Neural crest cell (in vitro differentiated cells): ENCODE data around the gene FIP1L1. TPM values are rescaled to one million over a fixed set of nuclear protein-coding genes. Genes with fewer than 3 reads are reported as not detected.
"Not testable (repeated sequence)": the region's sequence is repeated elsewhere in the genome, so short reads cannot be mapped to it uniquely, and the experiment has no call there.

ENCODE experiments used
- DNase-seq: peaks from one replicate; pipeline ENCODE4 v3.0.0; 2021; ENCODE audit warnings: low read depth, mixed read lengths, low spot score
- H3K27ac Mint-ChIP-seq: one replicate; pipeline ENCODE4 v1.8.0; 2021; ENCODE audit warnings: mild to moderate bottlenecking, mixed read lengths; ENCODE audit not compliant: unreplicated experiment
- H3K27me3 Mint-ChIP-seq: 2 replicates; pipeline ENCODE4 v1.8.0; 2021; ENCODE audit warnings: low read depth, mild to moderate bottlenecking, mixed read lengths
- H3K36me3 Mint-ChIP-seq: 2 replicates; pipeline ENCODE4 v1.8.0; 2021; ENCODE audit warnings: low read depth, mild to moderate bottlenecking, mixed read lengths
- H3K4me1 Mint-ChIP-seq: 2 replicates; pipeline ENCODE4 v1.8.0; 2021; ENCODE audit warnings: mixed read lengths
- H3K4me3 Mint-ChIP-seq: one replicate; pipeline ENCODE4 v1.8.0; 2021; ENCODE audit warnings: mild to moderate bottlenecking, mixed read lengths
- H3K9me3 Mint-ChIP-seq: 2 replicates; pipeline ENCODE4 v1.8.0; 2021; ENCODE audit warnings: mixed read lengths
- total RNA-seq: library from RNA; stranded (reverse); gene quantifications from 2 replicates; pipeline ENCODE4 v1.2.1, GENCODE V29; 2021
- TF ChIP-seq, protein P1 (sequence below): fragments of 200-600 bp; sonication (generic); conservative IDR thresholded peaks from 2 replicates; pipeline ENCODE4 v1.5.0; 2021; ENCODE audit warnings: antibody characterized with exemption, mild to moderate bottlenecking

FIP1L1 gene
- total RNA-seq, 1 donor from 2014 or later: 67.1 TPM

GRCh38 chr4:53380221-53380620, 2.8 kb downstream of the FIP1L1 start:
- TF ChIP-seq, protein P1, sequence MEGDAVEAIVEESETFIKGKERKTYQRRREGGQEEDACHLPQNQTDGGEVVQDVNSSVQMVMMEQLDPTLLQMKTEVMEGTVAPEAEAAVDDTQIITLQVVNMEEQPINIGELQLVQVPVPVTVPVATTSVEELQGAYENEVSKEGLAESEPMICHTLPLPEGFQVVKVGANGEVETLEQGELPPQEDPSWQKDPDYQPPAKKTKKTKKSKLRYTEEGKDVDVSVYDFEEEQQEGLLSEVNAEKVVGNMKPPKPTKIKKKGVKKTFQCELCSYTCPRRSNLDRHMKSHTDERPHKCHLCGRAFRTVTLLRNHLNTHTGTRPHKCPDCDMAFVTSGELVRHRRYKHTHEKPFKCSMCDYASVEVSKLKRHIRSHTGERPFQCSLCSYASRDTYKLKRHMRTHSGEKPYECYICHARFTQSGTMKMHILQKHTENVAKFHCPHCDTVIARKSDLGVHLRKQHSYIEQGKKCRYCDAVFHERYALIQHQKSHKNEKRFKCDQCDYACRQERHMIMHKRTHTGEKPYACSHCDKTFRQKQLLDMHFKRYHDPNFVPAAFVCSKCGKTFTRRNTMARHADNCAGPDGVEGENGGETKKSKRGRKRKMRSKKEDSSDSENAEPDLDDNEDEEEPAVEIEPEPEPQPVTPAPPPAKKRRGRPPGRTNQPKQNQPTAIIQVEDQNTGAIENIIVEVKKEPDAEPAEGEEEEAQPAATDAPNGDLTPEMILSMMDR: no peak
- Mint-ChIP-seq H3K4me3 (no peak overlapping the region), H3K27me3 (peaks cover 18% of the 10 kb centered on the region)

DNA sequence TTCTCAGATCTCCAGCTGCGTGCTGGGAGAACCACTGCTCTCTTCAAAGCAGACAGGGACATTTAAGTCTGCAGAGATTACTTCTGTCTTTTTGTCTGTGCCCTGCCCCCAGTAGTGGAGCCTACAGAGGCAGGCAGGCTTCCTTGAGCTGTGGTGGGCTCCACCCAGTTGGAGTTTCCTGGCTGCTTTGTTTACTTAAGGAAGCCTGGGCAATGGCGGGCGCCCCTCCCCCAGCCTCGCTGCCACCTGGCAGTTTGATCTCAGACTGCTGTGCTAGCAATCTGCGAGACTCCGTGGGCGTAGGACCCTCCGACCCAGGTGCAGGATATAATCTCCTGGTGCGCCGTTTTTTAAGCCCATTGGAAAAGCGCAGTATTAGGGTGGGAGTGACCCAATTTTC, 32.0 kb downstream of the FIP1L1 start:
- Mint-ChIP-seq H3K9me3 (peaks cover 11% of the 10 kb centered on the region), H3K36me3 (peaks cover 44% of the 10 kb centered on the region)
- not testable (repeated sequence) for H3K27ac Mint-ChIP-seq, H3K4me3 Mint-ChIP-seq, DNase-seq, H3K27me3 Mint-ChIP-seq, H3K4me1 Mint-ChIP-seq

More at GRCh38 chr4:53380221-53380620, 2.8 kb downstream of the FIP1L1 start:
- DNase-seq: no peak
- H3K27ac Mint-ChIP-seq: no peak overlapping the region
- no peaks in the 10 kb centered on the region for H3K9me3 Mint-ChIP-seq
- H3K4me1 Mint-ChIP-seq: peaks cover 32% of the 10 kb centered on the region
- H3K36me3 Mint-ChIP-seq: peaks cover 3% of the 10 kb centered on the region

- Mint-ChIP-seq H3K4me3 (no peak overlapping the region), H3K36me3 (peaks cover 6% of the 10 kb centered on the region), H3K9me3 (no peaks in the 10 kb centered on the region), H3K27me3 (no peaks in the 10 kb centered on the region), H3K27ac (no peak overlapping the region), H3K4me1 (peaks cover 3% of the 10 kb centered on the region)
- DNase-seq: no peak
- TF ChIP-seq, protein P1: no peak
Measured at GRCh38 chr4:53419208-53419607, 41.8 kb downstream of the FIP1L1 start.

DNA sequence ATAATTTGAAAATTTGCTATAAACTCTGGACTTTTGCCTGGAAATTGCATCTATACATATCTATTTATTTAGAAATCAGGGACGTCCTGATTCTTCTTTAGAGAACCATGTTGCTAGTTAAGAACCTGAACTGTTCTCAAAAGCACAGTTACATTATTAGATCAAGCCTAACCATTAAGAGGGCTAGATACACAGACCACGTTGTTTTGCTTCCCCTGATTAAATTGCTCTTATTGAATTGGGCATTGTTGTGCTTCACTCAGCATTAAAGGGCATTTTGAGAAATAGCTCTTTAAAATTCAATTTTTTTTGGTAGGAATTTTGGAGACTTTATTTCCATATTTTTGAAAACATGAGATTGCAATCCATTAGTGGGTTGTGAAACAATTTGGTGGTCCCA, 44.4 kb downstream of the FIP1L1 start:
- TF ChIP-seq, protein P1: no peak
- no peaks in the 10 kb centered on the region for H3K27me3 Mint-ChIP-seq
- H3K9me3 Mint-ChIP-seq: no peaks in the 10 kb centered on the region
- H3K36me3 Mint-ChIP-seq: peaks cover 4% of the 10 kb centered on the region
- peaks cover 3% of the 10 kb centered on the region for H3K4me1 Mint-ChIP-seq
- H3K27ac Mint-ChIP-seq: no peak overlapping the region
- no peak for DNase-seq
- H3K4me3 Mint-ChIP-seq: no peak overlapping the region

- Mint-ChIP-seq H3K27ac (no peak overlapping the region), H3K36me3 (peaks cover 4% of the 10 kb centered on the region), H3K27me3 (no peaks in the 10 kb centered on the region), H3K9me3 (no peaks in the 10 kb centered on the region), H3K4me3 (no peak overlapping the region), H3K4me1 (peaks cover 3% of the 10 kb centered on the region)
- no peak for DNase-seq
- TF ChIP-seq, protein P1: no peak
Measured at GRCh38 chr4:53422367-53422766, 44.9 kb downstream of the FIP1L1 start.

- no peak for DNase-seq
- TF ChIP-seq, protein P1: no peak
Measured at GRCh38 chr4:53424280-53424679, 46.8 kb downstream of the FIP1L1 start.

More at GRCh38 chr4:53424280-53424679, 46.8 kb downstream of the FIP1L1 start:
- Mint-ChIP-seq H3K4me1 (peaks cover 3% of the 10 kb centered on the region), H3K9me3 (no peaks in the 10 kb centered on the region), H3K27me3 (no peaks in the 10 kb centered on the region), H3K36me3 (peaks cover 3% of the 10 kb centered on the region), H3K27ac (no peak overlapping the region), H3K4me3 (no peak overlapping the region)
